ENCODE data around the gene PLCH1.
A peak's percentile ranks its signal among the peaks of the same experiment; 100 is the strongest.

GRCh38 chr3:155352900-155353490 lies 391.9 kb downstream of the PLCH1 start:
- TF ChIP-seq CTCF (IDR thresholded peaks at IDR 0.05) (peak in 5 of 6 experiments; percentile 31 to 54 (median 36)), POLR2A (IDR thresholded peaks at IDR 0.05) (no peak)
